Natural killer cell (primary cell): ENCODE results near the gene UBR4. TPM values are rescaled to one million over a fixed set of nuclear protein-coding genes. Genes with fewer than 3 reads are reported as not detected.

Experiments used
- ATAC-seq, 3 donors: fragments of 150-1000 bp in 2 of 3; fragments of 200-7000 bp in 1 of 3; cut with Tn5 transposase; 1 replicate in 1 of 3; 2 replicates in 2 of 3; pipeline ENCODE4 v1.10.0; 2021; ENCODE audit warnings: mild to moderate bottlenecking in 2 of 3, moderate library complexity in 2 of 3
- DNase-seq, 2 donors: peaks; one replicate each; pipeline versions ENCODE4 v3.0.0 to v3.0.0-alpha.2; 2013 to 2021; ENCODE audit warnings: mixed read lengths in 1 of 2
- H3K27ac ChIP-seq: one replicate; pipeline ENCODE4 v1.5.1; 2013; ENCODE audit warnings: mild to moderate bottlenecking, low read length
- H3K27me3 ChIP-seq: one replicate; pipeline ENCODE4 v1.6.1; 2013; ENCODE audit warnings: low read length; ENCODE audit not compliant: control insufficient read depth, insufficient read depth
- H3K36me3 ChIP-seq: one replicate; pipeline ENCODE4 v1.6.1; 2013; ENCODE audit warnings: low read length; ENCODE audit not compliant: control insufficient read depth, insufficient read depth
- H3K4me1 ChIP-seq: one replicate; pipeline ENCODE4 v1.6.1; 2013; ENCODE audit warnings: low read length; ENCODE audit not compliant: control insufficient read depth, insufficient read depth
- H3K4me3 ChIP-seq: one replicate; pipeline ENCODE4 v1.5.1; 2013; ENCODE audit warnings: low read length
- H3K9me3 ChIP-seq: one replicate; pipeline ENCODE4 v1.6.1; 2013; ENCODE audit warnings: low read length; ENCODE audit not compliant: control insufficient read depth, insufficient read depth
- H3K27ac Mint-ChIP-seq, 2 donors: one replicate each; pipeline ENCODE4 v1.8.0; 2022; ENCODE audit warnings: mild to moderate bottlenecking in 2 of 2, mixed read lengths in 2 of 2, moderate library complexity in 1 of 2
- H3K27me3 Mint-ChIP-seq, 2 donors: one replicate each; pipeline ENCODE4 v1.8.0; 2022; ENCODE audit warnings: low read depth in 2 of 2, mixed read lengths in 2 of 2
- H3K36me3 Mint-ChIP-seq: one replicate; pipeline ENCODE4 v1.8.0; 2022; ENCODE audit warnings: mixed read lengths
- H3K4me1 Mint-ChIP-seq, 2 donors: one replicate each; pipeline ENCODE4 v1.8.0; 2022; ENCODE audit warnings: mixed read lengths in 2 of 2
- H3K4me3 Mint-ChIP-seq: one replicate; pipeline ENCODE4 v1.8.0; 2022; ENCODE audit warnings: mild to moderate bottlenecking, moderate library complexity, mixed read lengths
- H3K9me3 Mint-ChIP-seq, 2 donors: one replicate each; pipeline ENCODE4 v1.8.0; 2022; ENCODE audit warnings: mixed read lengths in 2 of 2
- WGBS: methylation state at CpG from one replicate; pipeline ENCODE4 v1.1.7; 2013; ENCODE audit warnings: missing lambda C conversion rate; ENCODE audit not compliant: insufficient coverage; 5-methylcytosine and 5-hydroxymethylcytosine counted together
- intact Hi-C: fragments of 100-400 bp; cut with micrococcal nuclease; formaldehyde crosslinking; loops from one replicate; pipeline ENCODE4 v1.14.2; 2022
- total RNA-seq, 4 donors: library from RNA; stranded (reverse); fragments of 120-200 nt in 1 of 4; gene quantifications; one replicate each; pipeline versions ENCODE4 v1.2.3 to v1.2.4, GENCODE V29; 2013 to 2022
- TF ChIP-seq, protein P1 (sequence below): fragments of 200-600 bp; IDR thresholded peaks from one replicate; pipeline ENCODE4 v1.8.0; 2022; ENCODE audit warnings: antibody characterized with exemption

The UBR4 gene
- total RNA-seq, 3 donors from 2014 or later (not counting 1 experiment from before 2014, with no cell fraction given), result 139 to 178 (median 158) TPM

DNA sequence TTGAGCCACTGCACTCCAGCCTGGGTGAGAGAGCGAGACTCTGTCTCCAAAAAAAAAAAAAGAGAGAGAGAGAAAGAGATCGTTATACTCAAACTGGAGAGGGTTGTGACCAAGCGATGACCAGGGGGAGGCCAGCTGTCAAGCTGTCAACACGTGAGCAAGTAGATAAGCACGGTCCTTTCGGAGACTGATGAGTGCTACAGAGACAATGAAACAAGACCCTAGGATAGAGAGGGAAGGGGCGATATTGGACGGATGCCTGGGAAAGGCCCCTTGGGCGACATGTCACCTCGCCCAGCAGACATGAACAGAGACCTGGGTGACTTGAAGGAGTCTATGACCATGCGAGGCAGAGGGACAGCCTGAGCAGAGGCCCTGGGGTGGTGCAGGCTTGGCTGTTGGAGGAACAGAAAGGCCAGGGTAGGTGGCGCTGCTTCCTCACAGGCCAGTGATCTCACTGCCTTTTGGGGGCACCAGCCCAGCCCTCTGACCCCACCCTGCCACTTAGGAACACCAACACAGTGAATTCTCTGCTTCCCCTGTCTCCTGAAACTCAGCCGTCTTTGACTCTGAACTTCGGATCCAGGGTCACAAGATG lies 152.8 kb downstream of the UBR4 start:
- Mint-ChIP-seq H3K27me3 (peaks cover 33 to 35% of the 10 kb centered on the region in 2 donors), H3K36me3 (no peaks in the 10 kb centered on the region), H3K4me3 (no peak overlapping the region), H3K27ac (no peak overlapping the region), H3K9me3 (peaks cover 3 to 4% of the 10 kb centered on the region in 2 donors), H3K4me1 (peaks cover 0 to 10% of the 10 kb centered on the region in 2 donors)
- peaks cover 4% of the 10 kb centered on the region for H3K27me3 ChIP-seq
- intact Hi-C loops, result no loop called here
- DNase-seq (no peak), ATAC-seq (no peak)
- H3K36me3 ChIP-seq, result no peaks in the 10 kb centered on the region
- H3K4me1 ChIP-seq, result peaks cover 5% of the 10 kb centered on the region
- 90% methylated on average over 14 of the region's 14 CpGs for WGBS
- no peak overlapping the region for H3K4me3 ChIP-seq
- TF ChIP-seq, protein P1, sequence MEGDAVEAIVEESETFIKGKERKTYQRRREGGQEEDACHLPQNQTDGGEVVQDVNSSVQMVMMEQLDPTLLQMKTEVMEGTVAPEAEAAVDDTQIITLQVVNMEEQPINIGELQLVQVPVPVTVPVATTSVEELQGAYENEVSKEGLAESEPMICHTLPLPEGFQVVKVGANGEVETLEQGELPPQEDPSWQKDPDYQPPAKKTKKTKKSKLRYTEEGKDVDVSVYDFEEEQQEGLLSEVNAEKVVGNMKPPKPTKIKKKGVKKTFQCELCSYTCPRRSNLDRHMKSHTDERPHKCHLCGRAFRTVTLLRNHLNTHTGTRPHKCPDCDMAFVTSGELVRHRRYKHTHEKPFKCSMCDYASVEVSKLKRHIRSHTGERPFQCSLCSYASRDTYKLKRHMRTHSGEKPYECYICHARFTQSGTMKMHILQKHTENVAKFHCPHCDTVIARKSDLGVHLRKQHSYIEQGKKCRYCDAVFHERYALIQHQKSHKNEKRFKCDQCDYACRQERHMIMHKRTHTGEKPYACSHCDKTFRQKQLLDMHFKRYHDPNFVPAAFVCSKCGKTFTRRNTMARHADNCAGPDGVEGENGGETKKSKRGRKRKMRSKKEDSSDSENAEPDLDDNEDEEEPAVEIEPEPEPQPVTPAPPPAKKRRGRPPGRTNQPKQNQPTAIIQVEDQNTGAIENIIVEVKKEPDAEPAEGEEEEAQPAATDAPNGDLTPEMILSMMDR, result no peak
- H3K9me3 ChIP-seq, result no peaks in the 10 kb centered on the region
- no peak overlapping the region for H3K27ac ChIP-seq

GRCh38 chr1:19055701-19056100 lies 154.4 kb downstream of the UBR4 start:
- H3K27ac ChIP-seq, result no peak overlapping the region
- H3K9me3 ChIP-seq, result no peaks in the 10 kb centered on the region
- 12% methylated on average over 6 of the region's 7 CpGs for WGBS
- TF ChIP-seq, protein P1, result no peak
- no peak overlapping the region for H3K4me3 Mint-ChIP-seq
- DNase-seq (no peak), ATAC-seq (no peak)
- peaks cover 5% of the 10 kb centered on the region for H3K4me1 ChIP-seq
- peaks cover 33 to 35% of the 10 kb centered on the region in 2 donors for H3K27me3 Mint-ChIP-seq
- intact Hi-C loops, result no loop called here
- H3K4me3 ChIP-seq, result no peak overlapping the region
- H3K27ac Mint-ChIP-seq, result no peak overlapping the region
- peaks cover 4% of the 10 kb centered on the region for H3K27me3 ChIP-seq
- H3K36me3 ChIP-seq, result no peaks in the 10 kb centered on the region
- no peaks in the 10 kb centered on the region for H3K36me3 Mint-ChIP-seq
- no peaks in the 10 kb centered on the region for H3K4me1 Mint-ChIP-seq
- no peaks in the 10 kb centered on the region for H3K9me3 Mint-ChIP-seq

DNA sequence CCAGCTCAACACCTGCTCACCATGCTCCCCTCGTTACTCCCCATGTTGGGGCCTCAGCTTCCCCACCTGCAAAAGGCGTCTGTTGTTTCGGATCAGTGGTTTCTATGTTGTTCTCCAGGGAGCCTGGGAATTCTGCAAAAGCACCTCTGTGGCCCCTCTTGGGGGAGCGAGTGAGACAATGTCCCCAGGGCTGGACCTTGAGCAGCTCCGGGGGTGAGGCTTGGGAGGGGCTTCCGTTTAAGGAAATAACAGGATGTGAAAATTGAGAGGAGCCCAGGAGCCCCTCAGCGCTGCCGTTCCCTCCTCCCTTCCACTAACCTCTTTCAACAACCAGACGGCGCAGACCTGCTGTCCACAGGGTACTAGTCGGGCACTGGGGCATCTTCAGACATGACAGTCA lies 155.1 kb downstream of the UBR4 start:
- Mint-ChIP-seq H3K27me3 (peaks cover 33 to 35% of the 10 kb centered on the region in 2 donors), H3K9me3 (no peaks in the 10 kb centered on the region), H3K36me3 (no peaks in the 10 kb centered on the region), H3K27ac (no peak overlapping the region), H3K4me3 (no peak overlapping the region), H3K4me1 (no peaks in the 10 kb centered on the region)
- Histone ChIP-seq H3K27me3 (peaks cover 4% of the 10 kb centered on the region), H3K4me3 (no peak overlapping the region), H3K27ac (no peak overlapping the region), H3K36me3 (no peaks in the 10 kb centered on the region), H3K9me3 (no peaks in the 10 kb centered on the region), H3K4me1 (peaks cover 5% of the 10 kb centered on the region)
- TF ChIP-seq, protein P1, result no peak
- WGBS, result 24% methylated on average over 7 of the region's 11 CpGs
- no peak for DNase-seq
- no peak for ATAC-seq
- intact Hi-C loops, result no loop called here

GRCh38 chr1:19054216-19054615 lies 155.8 kb downstream of the UBR4 start:
- H3K27ac ChIP-seq, result no peak overlapping the region
- Mint-ChIP-seq H3K4me3 (no peak overlapping the region), H3K9me3 (no peaks in the 10 kb centered on the region), H3K27ac (no peak overlapping the region), H3K27me3 (peaks cover 39 to 40% of the 10 kb centered on the region in 2 donors), H3K36me3 (no peaks in the 10 kb centered on the region), H3K4me1 (no peaks in the 10 kb centered on the region)
- H3K36me3 ChIP-seq, result no peaks in the 10 kb centered on the region
- no peak for DNase-seq
- no peak for ATAC-seq
- peaks cover 4% of the 10 kb centered on the region for H3K27me3 ChIP-seq
- TF ChIP-seq, protein P1, result no peak
- no peak overlapping the region for H3K4me3 ChIP-seq
- 79% methylated on average over 15 of the region's 15 CpGs for WGBS
- H3K9me3 ChIP-seq, result no peaks in the 10 kb centered on the region
- intact Hi-C loops, result no loop called here
- H3K4me1 ChIP-seq, result peaks cover 5% of the 10 kb centered on the region
